CD14-positive monocyte (primary cell): ENCODE data around the gene NEDD4L. TPM values are rescaled to one million over a fixed set of nuclear protein-coding genes. Genes with fewer than 3 reads are reported as not detected.

Experiments
- DNase-seq, 3 donors: peaks; one replicate each; pipeline ENCODE4 v3.0.0-alpha.2; 2011 to 2022
- H2AFZ ChIP-seq: 2 replicates; pipeline ENCODE4 v1.6.0; 2012; ENCODE audit warnings: mild to moderate bottlenecking, low read depth, low read length, inconsistent platforms; ENCODE audit not compliant: insufficient read depth, poor library complexity, severe bottlenecking
- H3K27ac ChIP-seq, 2 donors: 1 replicate in 1 of 2; 2 replicates in 1 of 2; pipeline ENCODE4 v1.5.1; 2012 to 2013; ENCODE audit warnings: low read length in 2 of 2, control low read depth in 1 of 2, inconsistent platforms in 1 of 2, low read depth in 1 of 2, mild to moderate bottlenecking in 1 of 2
- H3K27me3 ChIP-seq, 2 donors: one replicate each; pipeline versions ENCODE4 v1.6.0 to v1.6.1; 2011 to 2013; ENCODE audit warnings: low read length in 2 of 2; ENCODE audit not compliant: control insufficient read depth in 2 of 2, insufficient read depth in 2 of 2
- H3K36me3 ChIP-seq, 2 donors: replicated peaks in 1 of 2; 1 replicate in 1 of 2; 2 replicates in 1 of 2; pipeline versions ENCODE4 v1.5.1 to v1.6.1; 2012 to 2013; ENCODE audit warnings: low read length in 2 of 2, control low read depth in 1 of 2, inconsistent platforms in 1 of 2, mild to moderate bottlenecking in 1 of 2; ENCODE audit not compliant: insufficient read depth in 2 of 2, control insufficient read depth in 1 of 2
- H3K4me1 ChIP-seq, 2 donors: 1 replicate in 1 of 2; 2 replicates in 1 of 2; pipeline versions ENCODE4 v1.5.1 to v1.6.1; 2012 to 2013; ENCODE audit warnings: low read length in 2 of 2, control low read depth in 1 of 2, inconsistent platforms in 1 of 2, mild to moderate bottlenecking in 1 of 2, moderate library complexity in 1 of 2; ENCODE audit not compliant: insufficient read depth in 2 of 2, control insufficient read depth in 1 of 2
- H3K4me2 ChIP-seq: replicated peaks from 2 replicates; pipeline ENCODE3; 2012; ENCODE audit warnings: low read length, moderate library complexity, mild to moderate bottlenecking; ENCODE audit not compliant: poor library complexity, severe bottlenecking; ENCODE audit errors: extremely low read depth
- H3K4me3 ChIP-seq, 3 experiments: fragments of 200-600 bp in 1 of 3; sonication (generic) in 1 of 3; replicated peaks in 1 of 3; 1 replicate in 2 of 3; 2 replicates in 1 of 3; pipeline ENCODE4 v1.5.1; 2011 to 2013; ENCODE audit warnings: low read length in 3 of 3, mild to moderate bottlenecking in 3 of 3, control low read depth in 2 of 3, low read depth in 2 of 3, inconsistent platforms in 1 of 3, moderate library complexity in 1 of 3
- H3K79me2 ChIP-seq: 2 replicates; pipeline ENCODE4 v1.6.0; 2012; ENCODE audit warnings: mild to moderate bottlenecking, control low read depth, inconsistent platforms, low read length, moderate library complexity; ENCODE audit not compliant: insufficient read depth
- H3K9ac ChIP-seq: 2 replicates; pipeline ENCODE4 v1.6.0; 2017; ENCODE audit warnings: low read length, mild to moderate bottlenecking; ENCODE audit not compliant: insufficient read depth, poor library complexity, severe bottlenecking
- H3K9me3 ChIP-seq, 2 donors: replicated peaks in 1 of 2; 1 replicate in 1 of 2; 2 replicates in 1 of 2; pipeline versions ENCODE4 v1.5.1 to v1.6.1; 2012 to 2013; ENCODE audit warnings: low read length in 2 of 2, control low read depth in 1 of 2; ENCODE audit not compliant: control insufficient read depth in 1 of 2, insufficient read depth in 1 of 2
- H4K20me1 ChIP-seq: 2 replicates; pipeline ENCODE4 v1.6.0; 2012; ENCODE audit warnings: mild to moderate bottlenecking, low read length, control low read depth, moderate library complexity; ENCODE audit not compliant: insufficient read depth
- H3K27ac Mint-ChIP-seq, 7 donors: one replicate each; pipeline ENCODE4 v1.8.0; 2020; ENCODE audit warnings: mild to moderate bottlenecking in 7 of 7, mixed read lengths in 7 of 7, moderate library complexity in 6 of 7, inconsistent platforms in 2 of 7
- H3K27me3 Mint-ChIP-seq, 3 donors: one replicate each; pipeline ENCODE4 v1.8.0; 2021 to 2022; ENCODE audit warnings: low read depth in 3 of 3, mild to moderate bottlenecking in 3 of 3, mixed read lengths in 3 of 3, moderate library complexity in 3 of 3, inconsistent platforms in 1 of 3
- H3K36me3 Mint-ChIP-seq, 2 donors: one replicate each; pipeline ENCODE4 v1.8.0; 2020; ENCODE audit warnings: mixed read lengths in 2 of 2, inconsistent platforms in 1 of 2, mild to moderate bottlenecking in 1 of 2
- H3K4me1 Mint-ChIP-seq: one replicate; pipeline ENCODE4 v1.8.0; 2020; ENCODE audit warnings: mild to moderate bottlenecking, mixed read lengths
- H3K4me3 Mint-ChIP-seq, 2 donors: one replicate each; pipeline ENCODE4 v1.8.0; 2020; ENCODE audit warnings: mild to moderate bottlenecking in 2 of 2, mixed read lengths in 2 of 2, moderate library complexity in 1 of 2
- H3K9me3 Mint-ChIP-seq, 7 donors: one replicate each; pipeline ENCODE4 v1.8.0; 2020 to 2022; ENCODE audit warnings: mixed read lengths in 7 of 7, mild to moderate bottlenecking in 6 of 7, moderate library complexity in 6 of 7, inconsistent platforms in 2 of 7
- CTCF ChIP-seq: fragments of 200-600 bp; IDR thresholded peaks from one replicate; pipeline ENCODE4 v1.8.0; 2022; ENCODE audit warnings: antibody characterized with exemption, mild to moderate bottlenecking
- WGBS: methylation state at CpG from one replicate; pipeline ENCODE4 v1.1.5; 2013; ENCODE audit warnings: missing lambda C conversion rate; ENCODE audit not compliant: insufficient coverage; 5-methylcytosine and 5-hydroxymethylcytosine counted together
- intact Hi-C, 2 donors: fragments of 100-400 bp; cut with micrococcal nuclease; formaldehyde crosslinking; loops; one replicate each; pipeline versions ENCODE4 v1.15.0 to v1.15.1; 2023
- polyA plus RNA-seq, 3 donors: library from polyadenylated mRNA; depleted of rRNA in 1 of 3; unstranded in 2 of 3; stranded (reverse) in 1 of 3; fragments of 300-500 nt in 2 of 3; fragments of >200 nt in 1 of 3; fragmentation: Illumina TruSeq in 2 of 3; gene quantifications; 1 replicate in 2 of 3; 2 replicates in 1 of 3; pipeline ENCODE4 v1.2.3, GENCODE V29; 2012 to 2021

The NEDD4L gene
- polyA plus RNA-seq, 3 donors, result 2.5 to 5.2 (median 4.5) TPM

- Mint-ChIP-seq H3K27ac (no peak overlapping the region), H3K9me3 (no peaks in the 10 kb centered on the region), H3K36me3 (no peaks in the 10 kb centered on the region), H3K4me3 (no peak overlapping the region), H3K4me1 (no peaks in the 10 kb centered on the region), H3K27me3 (peaks cover 0 to 4% (median 0%) of the 10 kb centered on the region in 3 donors)
- Histone ChIP-seq H2AFZ (no peak overlapping the region), H3K4me1 (no peaks in the 10 kb centered on the region), H3K27ac (no peak overlapping the region), H4K20me1 (no peaks in the 10 kb centered on the region), H3K27me3 (peaks cover 11 to 14% of the 10 kb centered on the region in 2 donors), H3K79me2 (no peaks in the 10 kb centered on the region), H3K36me3 (no peaks in the 10 kb centered on the region), H3K4me2 (no peak overlapping the region), H3K4me3 (no peak overlapping the region), H3K9ac (no peak overlapping the region), H3K9me3 (no peaks in the 10 kb centered on the region)
- DNase-seq, result no peak
- no peak for TF ChIP-seq CTCF
- 97% methylated on average over 3 of the region's 4 CpGs for WGBS
- intact Hi-C loops, result no loop called here
These were observed 15.8 kb upstream of the NEDD4L start for GRCh38 chr18:58028109-58028784.

GRCh38 chr18:58032233-58032632 lies 11.8 kb upstream of the NEDD4L start:
- no peaks in the 10 kb centered on the region for H3K9me3 Mint-ChIP-seq

More at GRCh38 chr18:58032233-58032632, 11.8 kb upstream of the NEDD4L start:
- H3K27ac Mint-ChIP-seq, result no peak overlapping the region
- Histone ChIP-seq H2AFZ (no peak overlapping the region), H3K36me3 (no peaks in the 10 kb centered on the region), H3K4me3 (no peak overlapping the region), H3K79me2 (no peaks in the 10 kb centered on the region), H3K9ac (no peak overlapping the region), H3K4me1 (no peaks in the 10 kb centered on the region), H3K27me3 (peaks cover 17 to 18% of the 10 kb centered on the region in 2 donors), H3K9me3 (no peaks in the 10 kb centered on the region), H3K4me2 (no peak overlapping the region), H3K27ac (no peak overlapping the region), H4K20me1 (no peaks in the 10 kb centered on the region)
- no peak overlapping the region for H3K4me3 Mint-ChIP-seq
- TF ChIP-seq CTCF, result no peak
- intact Hi-C loops, result no loop called here
- peaks cover 2 to 12% (median 9%) of the 10 kb centered on the region in 3 donors for H3K27me3 Mint-ChIP-seq
- no peaks in the 10 kb centered on the region for H3K4me1 Mint-ChIP-seq
- no peaks in the 10 kb centered on the region for H3K36me3 Mint-ChIP-seq
- DNase-seq, result no peak
- 90% methylated on average over 4 of the region's 4 CpGs for WGBS
